T-helper 2 cell treated with Interferon-gamma antibody and Interleukin-4, amounts not matched to agents 5 μg/mL and 100 μg/mL, for 36 hours (primary cell): Measurements from ENCODE around the gene CTSC.

Experiments used
- DNase-seq: peaks from one replicate; pipeline ENCODE4 v3.0.0; 2021; ENCODE audit warnings: low spot score
- H3K27ac Mint-ChIP-seq: one replicate; pipeline ENCODE4 v1.8.0; 2021; ENCODE audit warnings: mild to moderate bottlenecking, mixed read lengths
- H3K27me3 Mint-ChIP-seq: one replicate; pipeline ENCODE4 v1.8.0; 2021; ENCODE audit warnings: low read depth, mixed read lengths
- H3K36me3 Mint-ChIP-seq: one replicate; pipeline ENCODE4 v1.8.0; 2021; ENCODE audit warnings: low read depth, mixed read lengths
- H3K4me1 Mint-ChIP-seq: one replicate; pipeline ENCODE4 v1.8.0; 2021; ENCODE audit warnings: low read depth, mixed read lengths
- H3K4me3 Mint-ChIP-seq: one replicate; pipeline ENCODE4 v1.8.0; 2022; ENCODE audit warnings: mild to moderate bottlenecking, moderate library complexity, mixed read lengths
- H3K9me3 Mint-ChIP-seq: one replicate; pipeline ENCODE4 v1.8.0; 2021; ENCODE audit warnings: mixed read lengths

Gene CTSC

GRCh38 chr11:88359541-88359940 is 22.0 kb upstream of the CTSC start:
- Mint-ChIP-seq H3K27ac (peak overlapping the region; percentile 68), H3K27me3 (no peaks in the 10 kb centered on the region), H3K4me3 (peak overlapping the region; percentile 53), H3K4me1 (peaks cover 51% of the 10 kb centered on the region), H3K36me3 (no peaks in the 10 kb centered on the region), H3K9me3 (no peaks in the 10 kb centered on the region)
- no peak for DNase-seq

GRCh38 chr11:88359114-88359513 is 21.6 kb upstream of the CTSC start:
- H3K4me1 Mint-ChIP-seq = peaks cover 52% of the 10 kb centered on the region
- H3K36me3 Mint-ChIP-seq = no peaks in the 10 kb centered on the region
- H3K4me3 Mint-ChIP-seq = peak overlapping the region; percentile 53
- DNase-seq = no peak
- H3K9me3 Mint-ChIP-seq = no peaks in the 10 kb centered on the region
- H3K27me3 Mint-ChIP-seq = no peaks in the 10 kb centered on the region
- H3K27ac Mint-ChIP-seq = peak overlapping the region; percentile 68

- H3K36me3 Mint-ChIP-seq = no peaks in the 10 kb centered on the region
- no peaks in the 10 kb centered on the region for H3K27me3 Mint-ChIP-seq
- peaks cover 52% of the 10 kb centered on the region for H3K4me1 Mint-ChIP-seq
- H3K27ac Mint-ChIP-seq = no peak overlapping the region
- DNase-seq = no peak
- H3K9me3 Mint-ChIP-seq = no peaks in the 10 kb centered on the region
- peak overlapping the region; percentile 47 for H3K4me3 Mint-ChIP-seq
Measured at GRCh38 chr11:88358040-88358431, 20.5 kb upstream of the CTSC start.

- no peak for DNase-seq
- peaks cover 47% of the 10 kb centered on the region for H3K4me1 Mint-ChIP-seq
- no peaks in the 10 kb centered on the region for H3K36me3 Mint-ChIP-seq
- H3K4me3 Mint-ChIP-seq = peak overlapping the region; percentile 47
- peak overlapping the region; percentile 81 for H3K27ac Mint-ChIP-seq
- no peaks in the 10 kb centered on the region for H3K9me3 Mint-ChIP-seq
- H3K27me3 Mint-ChIP-seq = no peaks in the 10 kb centered on the region
Measured at GRCh38 chr11:88357323-88358039, 19.9 kb upstream of the CTSC start.

- no peaks in the 10 kb centered on the region for H3K36me3 Mint-ChIP-seq
- peaks cover 50% of the 10 kb centered on the region for H3K4me1 Mint-ChIP-seq
- DNase-seq = no peak
- no peaks in the 10 kb centered on the region for H3K27me3 Mint-ChIP-seq
- no peak overlapping the region for H3K27ac Mint-ChIP-seq
- no peak overlapping the region for H3K4me3 Mint-ChIP-seq
- no peaks in the 10 kb centered on the region for H3K9me3 Mint-ChIP-seq
Measured at GRCh38 chr11:88355887-88356286, 18.4 kb upstream of the CTSC start.

GRCh38 chr11:88354912-88355311 is 17.4 kb upstream of the CTSC start:
- Mint-ChIP-seq H3K27ac (no peak overlapping the region), H3K36me3 (no peaks in the 10 kb centered on the region), H3K27me3 (no peaks in the 10 kb centered on the region), H3K4me1 (peaks cover 43% of the 10 kb centered on the region), H3K9me3 (no peaks in the 10 kb centered on the region), H3K4me3 (peak overlapping the region; percentile 25)
- no peak for DNase-seq

- Mint-ChIP-seq H3K36me3 (peaks cover 2% of the 10 kb centered on the region), H3K4me1 (peaks cover 39% of the 10 kb centered on the region), H3K27ac (peak overlapping the region; percentile 44), H3K4me3 (peak overlapping the region; percentile 60), H3K27me3 (no peaks in the 10 kb centered on the region), H3K9me3 (no peaks in the 10 kb centered on the region)
- DNase-seq = no peak
Measured at GRCh38 chr11:88353835-88354496, 16.4 kb upstream of the CTSC start.

GRCh38 chr11:88353386-88353785 is 15.8 kb upstream of the CTSC start:
- Mint-ChIP-seq H3K4me1 (peaks cover 39% of the 10 kb centered on the region), H3K27me3 (no peaks in the 10 kb centered on the region), H3K9me3 (no peaks in the 10 kb centered on the region), H3K4me3 (peak overlapping the region; percentile 60), H3K27ac (peak overlapping the region; percentile 44), H3K36me3 (peaks cover 2% of the 10 kb centered on the region)
- no peak for DNase-seq

GRCh38 chr11:88352139-88352538 is 14.6 kb upstream of the CTSC start:
- Mint-ChIP-seq H3K4me3 (no peak overlapping the region), H3K4me1 (peaks cover 33% of the 10 kb centered on the region), H3K27me3 (no peaks in the 10 kb centered on the region), H3K36me3 (peaks cover 2% of the 10 kb centered on the region), H3K27ac (no peak overlapping the region), H3K9me3 (no peaks in the 10 kb centered on the region)
- DNase-seq = no peak

GRCh38 chr11:88348870-88349269 is 11.3 kb upstream of the CTSC start:
- H3K27ac Mint-ChIP-seq = no peak overlapping the region
- H3K9me3 Mint-ChIP-seq = no peaks in the 10 kb centered on the region
- DNase-seq = no peak
- H3K27me3 Mint-ChIP-seq = no peaks in the 10 kb centered on the region
- H3K4me3 Mint-ChIP-seq = no peak overlapping the region
- H3K36me3 Mint-ChIP-seq = peaks cover 6% of the 10 kb centered on the region
- peaks cover 37% of the 10 kb centered on the region for H3K4me1 Mint-ChIP-seq

- Mint-ChIP-seq H3K9me3 (no peaks in the 10 kb centered on the region), H3K27ac (no peak overlapping the region), H3K36me3 (peaks cover 10% of the 10 kb centered on the region), H3K4me3 (no peak overlapping the region), H3K27me3 (no peaks in the 10 kb centered on the region), H3K4me1 (peaks cover 39% of the 10 kb centered on the region)
- DNase-seq = no peak
Measured at GRCh38 chr11:88345949-88346348, 8.4 kb upstream of the CTSC start.

- H3K9me3 Mint-ChIP-seq = no peaks in the 10 kb centered on the region
Measured at GRCh38 chr11:88345408-88345807, 7.9 kb upstream of the CTSC start.

GRCh38 chr11:88344869-88345268 is 7.3 kb upstream of the CTSC start:
- Mint-ChIP-seq H3K27ac (no peak overlapping the region), H3K9me3 (no peaks in the 10 kb centered on the region), H3K4me1 (peaks cover 46% of the 10 kb centered on the region), H3K36me3 (peaks cover 12% of the 10 kb centered on the region), H3K4me3 (no peak overlapping the region), H3K27me3 (no peaks in the 10 kb centered on the region)
- DNase-seq = no peak

More at GRCh38 chr11:88345408-88345807, 7.9 kb upstream of the CTSC start:
- no peak overlapping the region for H3K27ac Mint-ChIP-seq
- no peak overlapping the region for H3K4me3 Mint-ChIP-seq
- H3K36me3 Mint-ChIP-seq = peaks cover 10% of the 10 kb centered on the region
- H3K27me3 Mint-ChIP-seq = no peaks in the 10 kb centered on the region
- DNase-seq = peak; percentile 39
- H3K4me1 Mint-ChIP-seq = peaks cover 41% of the 10 kb centered on the region

- no peak overlapping the region for H3K4me3 Mint-ChIP-seq
- peaks cover 51% of the 10 kb centered on the region for H3K4me1 Mint-ChIP-seq
- H3K9me3 Mint-ChIP-seq = no peaks in the 10 kb centered on the region
- no peak for DNase-seq
- H3K27me3 Mint-ChIP-seq = no peaks in the 10 kb centered on the region
- peaks cover 19% of the 10 kb centered on the region for H3K36me3 Mint-ChIP-seq
- no peak overlapping the region for H3K27ac Mint-ChIP-seq
Measured at GRCh38 chr11:88341522-88342251, 4.2 kb upstream of the CTSC start.
